Astrocyte (in vitro differentiated cells and primary cell): ENCODE data around the gene HMGN2. TPM values are rescaled to one million over a fixed set of nuclear protein-coding genes. Genes with fewer than 3 reads are reported as not detected.

ENCODE experiments used
- DNase-seq: peaks from one replicate; pipeline ENCODE4 v3.0.0-alpha.2; 2010; ENCODE audit warnings: low read depth
- FAIRE-seq: peaks from 2 replicates; lab custom pipeline; 2011; peaks lifted over from hg19 to GRCh38; lab: Jason Lieb, UNC
- H2AFZ ChIP-seq: 2 replicates; pipeline ENCODE4 v1.6.0; 2012; ENCODE audit warnings: low read depth, low read length, inconsistent platforms
- H3K27ac ChIP-seq: 2 replicates; pipeline ENCODE4 v1.5.1; 2011; ENCODE audit warnings: low read depth, low read length, inconsistent platforms
- H3K27me3 ChIP-seq: 2 replicates; pipeline ENCODE4 v1.6.0; 2011; ENCODE audit warnings: low read length, inconsistent platforms; ENCODE audit not compliant: insufficient read depth
- H3K36me3 ChIP-seq: 2 replicates; pipeline ENCODE4 v1.5.1; 2011; ENCODE audit warnings: low read length, inconsistent platforms; ENCODE audit not compliant: insufficient read depth
- H3K4me1 ChIP-seq: 2 replicates; pipeline ENCODE4 v1.5.1; 2011; ENCODE audit warnings: low read length, inconsistent platforms; ENCODE audit not compliant: insufficient read depth
- H3K4me2 ChIP-seq: 2 replicates; pipeline ENCODE4 v1.6.0; 2012; ENCODE audit warnings: low read length, inconsistent platforms
- H3K4me3 ChIP-seq: 2 replicates; pipeline ENCODE4 v1.5.1; 2011; ENCODE audit warnings: low read depth, mild to moderate bottlenecking, low read length, inconsistent platforms; ENCODE audit not compliant: insufficient read depth
- H3K79me2 ChIP-seq: 2 replicates; pipeline ENCODE4 v1.6.0; 2012; ENCODE audit warnings: mild to moderate bottlenecking, low read length, inconsistent platforms; ENCODE audit not compliant: insufficient read depth
- H3K9ac ChIP-seq: 2 replicates; pipeline ENCODE4 v1.6.0; 2012; ENCODE audit warnings: mild to moderate bottlenecking, low read length, inconsistent platforms
- H3K9me3 ChIP-seq: 2 replicates; pipeline ENCODE4 v1.5.1; 2012; ENCODE audit warnings: low read depth, mild to moderate bottlenecking, low read length, inconsistent platforms; ENCODE audit not compliant: insufficient read depth
- H4K20me1 ChIP-seq: 2 replicates; pipeline ENCODE4 v1.6.0; 2012; ENCODE audit warnings: low read length, inconsistent platforms; ENCODE audit not compliant: insufficient read depth
- H3K27ac Mint-ChIP-seq: one replicate; pipeline ENCODE4 v1.8.0; 2021; ENCODE audit warnings: mild to moderate bottlenecking, mixed read lengths; ENCODE audit not compliant: unreplicated experiment
- H3K27me3 Mint-ChIP-seq: one replicate; pipeline ENCODE4 v1.8.0; 2021; ENCODE audit warnings: low read depth, mixed read lengths; ENCODE audit not compliant: unreplicated experiment
- H3K36me3 Mint-ChIP-seq: one replicate; pipeline ENCODE4 v1.8.0; 2021; ENCODE audit warnings: low read depth, mixed read lengths; ENCODE audit not compliant: unreplicated experiment
- H3K4me1 Mint-ChIP-seq: one replicate; pipeline ENCODE4 v1.8.0; 2021; ENCODE audit warnings: low read depth, mixed read lengths; ENCODE audit not compliant: unreplicated experiment
- H3K4me3 Mint-ChIP-seq: one replicate; pipeline ENCODE4 v1.8.0; 2021; ENCODE audit warnings: mild to moderate bottlenecking, moderate library complexity, mixed read lengths; ENCODE audit not compliant: unreplicated experiment
- H3K9me3 Mint-ChIP-seq: one replicate; pipeline ENCODE4 v1.8.0; 2021; ENCODE audit warnings: mild to moderate bottlenecking, mixed read lengths; ENCODE audit not compliant: unreplicated experiment
- CTCF ChIP-seq: IDR thresholded peaks from 2 replicates; pipeline ENCODE4 v1.5.1; 2011; ENCODE audit warnings: low read depth, mild to moderate bottlenecking, inconsistent platforms, low read length, moderate library complexity; ENCODE audit not compliant: insufficient read depth
- EZH2 ChIP-seq: IDR thresholded peaks from 2 replicates; pipeline ENCODE4 v1.6.1; 2012; ENCODE audit warnings: mild to moderate bottlenecking, low read length, inconsistent platforms; ENCODE audit not compliant: insufficient read depth
- total RNA-seq: library from RNA; stranded (reverse); gene quantifications from 2 replicates; pipeline ENCODE4 v1.2.1, GENCODE V29; 2021

Gene HMGN2
- total RNA-seq, 1 donor from 2014 or later = 124 TPM

DNA sequence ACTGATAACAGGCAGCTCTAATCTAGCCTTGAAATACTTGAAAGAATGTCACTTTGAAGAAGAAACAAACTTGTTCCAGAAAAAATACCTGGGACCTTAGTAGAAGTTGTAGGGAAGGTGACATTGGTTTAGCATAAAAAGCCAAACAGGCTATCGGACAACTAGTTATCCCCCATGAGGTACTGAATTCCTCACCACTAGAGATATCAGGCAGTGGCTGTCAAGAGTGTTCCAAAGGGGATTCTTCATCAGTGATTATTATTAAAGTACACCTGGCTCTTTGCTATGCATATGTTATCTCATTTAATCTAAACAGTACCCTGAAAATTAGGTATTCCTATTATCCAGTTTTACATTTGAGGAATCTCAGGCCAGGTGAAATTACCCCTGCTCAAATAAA, 13.1 kb upstream of the HMGN2 start:
- H2AFZ ChIP-seq = no peak overlapping the region
- Mint-ChIP-seq H3K27me3 (no peaks in the 10 kb centered on the region), H3K4me3 (no peak overlapping the region), H3K9me3 (no peaks in the 10 kb centered on the region), H3K36me3 (peaks cover 24% of the 10 kb centered on the region), H3K4me1 (peaks cover 1% of the 10 kb centered on the region), H3K27ac (no peak overlapping the region)
- no peak overlapping the region for H3K9ac ChIP-seq
- H3K4me3 ChIP-seq = no peak overlapping the region
- DNase-seq (no peak), FAIRE-seq (no peak)
- H3K27ac ChIP-seq = no peak overlapping the region
- no peaks in the 10 kb centered on the region for H3K27me3 ChIP-seq
- H3K79me2 ChIP-seq = no peaks in the 10 kb centered on the region
- H3K4me1 ChIP-seq = no peaks in the 10 kb centered on the region
- no peaks in the 10 kb centered on the region for H3K9me3 ChIP-seq
- H3K36me3 ChIP-seq = peaks cover 52% of the 10 kb centered on the region
- no peak overlapping the region for H3K4me2 ChIP-seq
- H4K20me1 ChIP-seq = peaks cover 15% of the 10 kb centered on the region
- no peak for TF ChIP-seq EZH2
- TF ChIP-seq CTCF = no peak

DNA sequence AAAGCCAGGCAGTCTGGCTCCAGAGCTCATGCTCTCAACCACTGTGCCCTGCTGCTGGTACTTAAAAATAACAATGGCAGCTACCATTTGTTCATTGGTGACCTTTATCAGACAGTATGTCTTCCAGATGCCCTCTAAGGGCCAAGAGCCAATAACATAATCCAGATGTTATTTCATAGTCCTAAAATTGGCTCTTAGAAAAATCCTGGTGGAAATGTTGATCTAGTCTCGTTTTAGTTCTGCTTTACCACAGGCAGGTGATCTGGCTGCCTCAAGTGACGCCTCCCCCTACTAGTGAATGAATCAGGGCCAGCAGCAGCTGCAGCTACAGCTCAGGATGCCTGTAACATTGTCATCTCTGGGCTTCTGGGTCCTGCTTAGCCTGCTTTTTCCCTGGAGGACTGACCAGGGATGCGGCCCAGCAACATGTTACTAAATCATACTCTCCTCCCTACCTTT, 12.6 kb upstream of the HMGN2 start:
- FAIRE-seq = no peak
- no peak overlapping the region for H3K4me3 ChIP-seq
- no peaks in the 10 kb centered on the region for H3K27me3 ChIP-seq
- H3K9ac ChIP-seq = no peak overlapping the region
- no peaks in the 10 kb centered on the region for H3K27me3 Mint-ChIP-seq
- H3K4me2 ChIP-seq = no peak overlapping the region
- TF ChIP-seq CTCF (no peak), EZH2 (no peak)
- no peaks in the 10 kb centered on the region for H3K9me3 Mint-ChIP-seq
- H2AFZ ChIP-seq = no peak overlapping the region
- H3K4me1 ChIP-seq = no peaks in the 10 kb centered on the region
- no peak overlapping the region for H3K27ac Mint-ChIP-seq
- DNase-seq = no peak
- H3K4me1 Mint-ChIP-seq = peaks cover 1% of the 10 kb centered on the region
- no peaks in the 10 kb centered on the region for H3K79me2 ChIP-seq
- H3K9me3 ChIP-seq = no peaks in the 10 kb centered on the region
- peaks cover 56% of the 10 kb centered on the region for H3K36me3 ChIP-seq
- peaks cover 17% of the 10 kb centered on the region for H4K20me1 ChIP-seq
- no peak overlapping the region for H3K27ac ChIP-seq
- H3K4me3 Mint-ChIP-seq = no peak overlapping the region
- H3K36me3 Mint-ChIP-seq = peaks cover 27% of the 10 kb centered on the region

- no peak overlapping the region for H3K4me3 Mint-ChIP-seq
- FAIRE-seq (no peak), DNase-seq (no peak)
- Histone ChIP-seq H3K4me1 (peaks cover 20% of the 10 kb centered on the region), H3K36me3 (peaks cover 42% of the 10 kb centered on the region), H4K20me1 (peaks cover 51% of the 10 kb centered on the region), H3K27me3 (no peaks in the 10 kb centered on the region), H3K79me2 (peaks cover 10% of the 10 kb centered on the region), H2AFZ (no peak overlapping the region), H3K27ac (no peak overlapping the region), H3K9ac (no peak overlapping the region), H3K4me2 (no peak overlapping the region), H3K9me3 (no peaks in the 10 kb centered on the region), H3K4me3 (no peak overlapping the region)
- H3K36me3 Mint-ChIP-seq = peaks cover 21% of the 10 kb centered on the region
- TF ChIP-seq CTCF (no peak), EZH2 (no peak)
- no peaks in the 10 kb centered on the region for H3K9me3 Mint-ChIP-seq
- no peaks in the 10 kb centered on the region for H3K27me3 Mint-ChIP-seq
- H3K27ac Mint-ChIP-seq = no peak overlapping the region
- peaks cover 2% of the 10 kb centered on the region for H3K4me1 Mint-ChIP-seq
Measured at GRCh38 chr1:26468911-26469310, 3.3 kb upstream of the HMGN2 start.
